ENCODE results near the gene AFAP1L1.
A peak's percentile ranks its signal among the peaks of the same experiment; 100 is the strongest.

AFAP1L1 gene

GRCh38 chr5:149317281-149318048 lies 45.8 kb downstream of the AFAP1L1 start:
- DNase-seq = peak; percentile 38

GRCh38 chr5:149319174-149319573 lies 47.5 kb downstream of the AFAP1L1 start:
- no peak for DNase-seq

DNA sequence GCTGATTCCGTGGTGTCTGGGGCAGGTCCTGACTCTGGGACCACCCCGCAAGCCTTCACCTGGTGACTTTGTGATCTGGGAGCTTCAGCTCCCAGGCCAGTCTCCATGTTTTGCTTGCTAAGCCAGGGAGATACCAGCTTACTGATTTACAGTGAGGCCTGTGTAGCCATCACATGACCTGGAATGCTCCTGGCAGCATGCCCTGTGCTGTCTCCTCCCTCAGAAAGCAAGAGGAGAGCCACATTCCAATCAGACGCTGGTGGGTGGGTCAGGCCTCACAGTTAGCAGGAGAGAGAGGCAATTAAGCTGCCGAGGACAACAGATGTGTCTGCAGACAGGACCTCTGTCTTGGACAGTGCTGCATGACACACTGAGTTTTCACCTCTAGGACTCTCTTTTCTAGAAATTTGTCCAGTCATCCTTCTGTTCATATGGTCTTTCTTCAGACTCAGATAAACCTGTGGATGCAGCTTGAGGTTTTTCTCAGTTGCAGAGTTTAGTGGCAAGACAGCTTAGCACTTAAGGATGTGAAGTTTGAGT lies 49.2 kb downstream of the AFAP1L1 start:
- DNase-seq = peak; percentile 90

- no peak for DNase-seq
These were observed 50.9 kb downstream of the AFAP1L1 start for GRCh38 chr5:149322518-149322917.

- DNase-seq = no peak
These were observed 51.6 kb downstream of the AFAP1L1 start for GRCh38 chr5:149323210-149323609.

DNA sequence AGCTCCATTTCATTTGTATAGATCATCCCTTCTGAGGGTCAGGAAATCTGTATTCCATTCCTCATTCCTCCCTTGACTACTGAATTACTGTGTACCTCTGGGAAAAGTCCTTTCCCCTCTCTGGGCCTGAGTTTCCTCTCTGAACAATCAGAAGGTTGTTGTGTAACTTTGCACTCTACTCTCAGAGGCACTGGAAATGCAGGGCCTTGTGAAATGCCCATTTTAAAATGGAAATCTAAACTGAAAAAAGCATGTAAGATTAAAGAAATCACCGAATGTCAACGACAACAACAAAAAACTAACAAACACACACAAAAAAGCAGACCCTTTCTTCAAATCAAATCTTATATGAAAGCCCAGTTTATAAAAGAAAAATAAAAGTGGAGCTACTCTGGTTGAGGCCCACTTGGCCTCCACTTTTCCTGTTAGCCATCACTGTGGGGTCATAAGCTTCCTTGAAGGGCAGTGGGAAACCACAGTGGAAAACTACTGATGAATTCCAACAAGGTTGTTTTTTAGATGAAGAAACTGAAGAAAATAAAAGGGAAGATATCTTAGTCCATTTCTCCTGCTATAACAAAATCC lies 52.1 kb downstream of the AFAP1L1 start:
- DNase-seq = no peak

DNA sequence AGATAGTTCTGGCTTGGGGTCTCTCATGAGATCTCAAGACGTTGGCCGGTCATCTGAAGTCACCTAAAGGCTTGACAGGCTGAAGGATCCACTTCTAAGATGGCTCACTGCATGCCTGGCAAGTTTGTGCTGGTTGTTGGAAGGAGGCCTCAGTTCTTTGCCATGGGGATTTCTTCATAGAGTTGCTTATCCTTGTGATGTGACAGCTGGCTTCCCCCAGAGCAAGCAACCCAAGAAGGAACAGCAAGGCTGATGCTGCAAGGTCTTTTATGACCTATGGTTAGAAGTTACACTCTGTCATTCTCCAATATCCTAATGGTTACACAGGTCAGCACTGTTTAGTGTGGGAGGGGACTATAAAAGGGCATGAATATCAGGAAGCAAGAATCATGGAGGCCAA lies 53.0 kb downstream of the AFAP1L1 start:
- no peak for DNase-seq

- DNase-seq = no peak
These were observed 53.6 kb downstream of the AFAP1L1 start for GRCh38 chr5:149325166-149325735.

GRCh38 chr5:149325894-149326293 lies 54.2 kb downstream of the AFAP1L1 start:
- no peak for DNase-seq

DNA sequence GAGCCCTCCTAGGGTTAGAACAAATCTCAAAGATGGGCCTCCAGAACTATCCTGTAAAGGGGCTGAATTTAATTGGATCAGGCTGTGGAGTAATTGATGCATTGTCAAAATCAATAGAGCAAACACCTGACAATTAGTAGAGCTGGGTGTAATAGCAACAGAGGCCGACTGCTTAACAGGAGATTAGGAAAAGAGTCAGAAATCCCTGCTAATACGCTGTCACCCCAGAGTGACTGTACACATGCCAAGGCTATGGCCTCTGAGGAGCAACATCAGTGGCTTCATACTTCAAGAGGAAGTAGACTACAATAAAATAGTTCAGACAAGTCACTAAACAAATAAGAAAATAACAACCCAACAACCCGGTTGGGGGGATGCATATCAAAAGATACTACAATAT lies 55.0 kb downstream of the AFAP1L1 start:
- DNase-seq = no peak

- DNase-seq = no peak
These were observed 56.5 kb downstream of the AFAP1L1 start for GRCh38 chr5:149328177-149328576.

DNA sequence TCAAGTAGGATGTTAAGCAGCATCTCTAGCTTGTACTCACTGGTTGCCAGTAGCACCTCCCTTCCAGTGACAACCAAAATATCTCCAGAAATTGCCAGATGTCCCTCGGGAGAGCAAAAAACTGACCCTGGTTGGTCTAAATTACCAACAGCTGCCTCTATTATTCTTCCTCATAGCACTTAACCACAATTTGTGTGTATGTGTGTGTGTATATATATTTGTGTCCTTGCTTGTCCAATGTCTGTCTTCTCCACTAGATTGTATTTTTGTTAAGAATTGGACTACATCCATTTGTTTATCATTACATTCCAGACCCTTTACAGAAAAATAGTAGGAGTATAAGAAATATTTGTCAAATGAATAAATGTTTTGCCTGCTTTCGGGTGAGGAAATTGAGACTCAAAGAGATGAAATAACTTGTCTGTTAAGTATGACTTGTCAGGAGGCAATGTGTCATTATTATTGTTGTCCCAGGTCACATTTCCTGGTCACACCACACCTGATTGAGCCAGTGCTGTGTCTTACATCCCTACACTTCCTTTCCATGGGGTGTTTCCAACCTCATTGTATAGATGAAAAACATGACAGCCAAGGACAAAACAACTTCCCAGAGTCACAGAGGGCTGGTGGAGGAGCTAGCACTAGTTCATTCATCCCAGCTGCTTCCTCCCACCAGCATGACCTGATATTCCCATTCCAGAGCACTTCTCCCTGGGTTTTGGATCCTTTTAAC lies 62.2 kb downstream of the AFAP1L1 start:
- DNase-seq = no peak

DNA sequence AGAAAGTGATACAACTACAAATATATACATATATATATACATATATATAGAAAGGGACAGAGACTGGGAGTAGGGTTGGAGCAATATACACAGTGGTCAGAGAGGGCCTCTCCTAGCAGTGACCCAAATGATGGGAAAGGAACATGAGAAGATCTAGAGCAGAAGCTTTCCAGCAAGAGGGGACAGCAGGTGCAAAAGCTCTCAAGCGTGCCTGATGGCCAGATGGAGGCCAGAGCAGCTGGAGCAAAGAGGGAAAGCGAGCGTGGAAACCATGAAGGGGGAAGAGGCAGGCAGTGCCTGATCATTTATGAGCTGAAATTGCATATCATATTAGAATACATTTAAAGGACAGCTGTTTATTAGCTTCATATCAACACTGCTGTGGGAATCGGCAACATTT lies 66.1 kb downstream of the AFAP1L1 start:
- DNase-seq = peak; percentile 70

DNA sequence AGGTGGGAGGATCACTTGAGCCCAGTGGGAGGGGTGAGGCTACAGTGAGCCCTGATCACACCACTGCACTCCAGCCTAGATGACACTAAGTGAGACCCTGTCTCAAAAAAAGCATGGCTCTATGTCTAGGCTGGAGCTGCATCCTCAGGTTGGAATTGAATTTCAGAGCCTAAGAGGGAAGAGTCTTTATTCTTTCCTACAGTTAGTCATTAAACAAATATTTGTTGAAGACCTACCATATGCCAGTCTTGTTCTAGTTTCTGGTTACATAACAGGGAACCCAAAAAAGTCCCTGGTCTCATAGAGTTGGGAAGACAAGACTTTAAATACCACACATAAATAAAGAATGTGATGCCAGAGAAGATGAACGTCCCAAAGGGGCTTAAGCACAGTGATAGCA lies 66.7 kb downstream of the AFAP1L1 start:
- DNase-seq = peak; percentile 72

GRCh38 chr5:149340920-149341319 lies 69.3 kb downstream of the AFAP1L1 start:
- DNase-seq = no peak

GRCh38 chr5:149341876-149342275 lies 70.2 kb downstream of the AFAP1L1 start:
- DNase-seq = no peak

GRCh38 chr5:149344151-149344550 lies 72.5 kb downstream of the AFAP1L1 start:
- no peak for DNase-seq

- peak; percentile 98 for DNase-seq
These were observed 73.7 kb downstream of the AFAP1L1 start, which contains the start of gene GRPEL2 for GRCh38 chr5:149345147-149345891. Gene GRPEL2, plus strand, starts transcription at chr5:149345499. Its CDS starts 41 bp downstream, at chr5:149345540.

DNA sequence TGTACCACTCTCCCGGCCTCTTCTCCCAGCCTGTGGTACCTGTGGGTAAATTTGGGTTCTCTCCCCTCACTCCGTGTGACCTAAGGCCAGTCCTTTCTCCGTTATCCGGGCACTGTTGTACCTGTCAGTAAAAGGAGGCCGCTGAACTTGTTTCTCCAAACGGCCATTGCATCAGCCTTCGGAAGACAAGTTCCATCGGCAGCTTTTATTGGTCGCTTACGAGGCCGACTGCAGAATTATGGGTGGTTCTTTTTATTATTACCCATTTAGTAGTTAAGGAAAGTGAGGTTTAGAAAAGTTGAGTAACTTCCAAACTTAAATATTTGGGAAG lies 74.2 kb downstream of the AFAP1L1 start:
- no peak for DNase-seq

GRCh38 chr5:149348518-149348917 lies 76.9 kb downstream of the AFAP1L1 start:
- no peak for DNase-seq

- no peak for DNase-seq
These were observed 77.7 kb downstream of the AFAP1L1 start for GRCh38 chr5:149349382-149349781.

GRCh38 chr5:149352169-149352568 lies 80.5 kb downstream of the AFAP1L1 start:
- DNase-seq = no peak

DNA sequence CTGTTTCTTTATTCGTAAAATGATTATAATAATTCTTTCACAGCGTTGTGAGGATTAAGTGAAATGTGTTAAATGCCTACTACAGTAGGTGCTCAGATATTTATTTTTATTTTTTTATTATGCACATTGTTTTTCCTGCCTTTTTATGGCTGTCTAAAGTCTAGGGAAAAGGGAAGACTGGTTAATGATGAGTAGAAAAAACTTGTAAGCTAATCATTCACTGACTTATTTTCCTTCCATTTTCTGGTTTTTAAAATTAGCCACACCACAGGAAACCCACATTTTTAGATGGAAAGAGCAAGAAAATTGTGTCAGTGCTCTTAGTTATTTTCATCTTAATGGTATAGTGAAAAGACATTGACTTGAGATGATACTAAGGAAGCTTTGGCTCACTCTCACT lies 82.3 kb downstream of the AFAP1L1 start:
- no peak for DNase-seq

Measured in NCI-H2029 (cell line).